Neural crest cell (in vitro differentiated cells): ENCODE data around the gene RINT1. TPM values are rescaled to one million over a fixed set of nuclear protein-coding genes. Genes with fewer than 3 reads are reported as not detected.
"Not testable (repeated sequence)": the region's sequence is repeated elsewhere in the genome, so short reads cannot be mapped to it uniquely, and the experiment has no call there.

Experiments used
- DNase-seq: peaks from one replicate; pipeline ENCODE4 v3.0.0; 2021; ENCODE audit warnings: low read depth, mixed read lengths, low spot score
- H3K27ac Mint-ChIP-seq: one replicate; pipeline ENCODE4 v1.8.0; 2021; ENCODE audit warnings: mild to moderate bottlenecking, mixed read lengths; ENCODE audit not compliant: unreplicated experiment
- H3K27me3 Mint-ChIP-seq: 2 replicates; pipeline ENCODE4 v1.8.0; 2021; ENCODE audit warnings: low read depth, mild to moderate bottlenecking, mixed read lengths
- H3K36me3 Mint-ChIP-seq: 2 replicates; pipeline ENCODE4 v1.8.0; 2021; ENCODE audit warnings: low read depth, mild to moderate bottlenecking, mixed read lengths
- H3K4me1 Mint-ChIP-seq: 2 replicates; pipeline ENCODE4 v1.8.0; 2021; ENCODE audit warnings: mixed read lengths
- H3K4me3 Mint-ChIP-seq: one replicate; pipeline ENCODE4 v1.8.0; 2021; ENCODE audit warnings: mild to moderate bottlenecking, mixed read lengths
- H3K9me3 Mint-ChIP-seq: 2 replicates; pipeline ENCODE4 v1.8.0; 2021; ENCODE audit warnings: mixed read lengths
- CTCF ChIP-seq: fragments of 200-600 bp; sonication (generic); conservative IDR thresholded peaks from 2 replicates; pipeline ENCODE4 v1.5.0; 2021; ENCODE audit warnings: antibody characterized with exemption, mild to moderate bottlenecking
- total RNA-seq: library from RNA; stranded (reverse); gene quantifications from 2 replicates; pipeline ENCODE4 v1.2.1, GENCODE V29; 2021

The RINT1 gene
- total RNA-seq, 1 donor from 2014 or later = 21.5 TPM

DNA sequence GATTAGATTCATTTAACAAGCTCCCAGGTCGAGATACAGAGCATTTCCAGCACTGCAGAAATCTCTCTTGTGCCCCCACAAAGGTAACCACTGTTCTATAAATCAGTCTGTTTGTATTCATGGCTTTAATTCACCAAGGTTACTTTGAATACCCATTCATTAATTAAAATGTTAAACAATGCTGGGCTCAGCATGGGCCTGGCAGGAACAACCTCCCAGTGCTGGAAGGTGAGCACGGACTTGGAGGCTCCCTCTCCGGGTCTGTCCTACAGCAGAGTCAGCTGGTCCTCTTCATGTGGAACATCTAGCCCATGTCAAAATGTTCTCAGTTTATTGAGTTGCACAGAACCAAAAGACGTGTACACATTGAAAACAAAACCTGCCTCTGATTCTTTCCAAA, 64.9 kb downstream of the RINT1 start:
- Mint-ChIP-seq H3K36me3 (no peaks in the 10 kb centered on the region), H3K27me3 (no peaks in the 10 kb centered on the region), H3K27ac (no peak overlapping the region), H3K9me3 (no peaks in the 10 kb centered on the region), H3K4me3 (no peak overlapping the region), H3K4me1 (no peaks in the 10 kb centered on the region)
- no peak for TF ChIP-seq CTCF
- DNase-seq = no peak

DNA sequence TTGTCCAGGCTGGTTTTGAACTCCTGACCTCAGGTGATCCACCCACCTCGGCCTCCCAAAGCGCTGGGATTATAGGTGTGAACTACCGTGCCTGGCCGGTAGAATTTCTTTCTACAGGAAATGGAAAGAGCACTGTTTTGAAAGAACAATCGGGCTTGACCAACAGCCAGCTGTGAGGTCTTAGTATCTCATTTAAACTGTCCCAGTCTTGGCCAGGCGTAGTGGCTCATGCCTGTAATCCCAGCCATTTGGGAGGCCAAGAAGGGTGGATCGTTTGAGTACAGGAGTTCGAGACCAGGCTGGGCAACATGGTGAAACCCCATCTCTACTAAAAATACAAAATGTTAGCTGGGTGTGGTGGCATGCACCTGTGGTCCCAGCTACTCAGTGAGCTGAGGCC, 67.1 kb downstream of the RINT1 start:
- not testable (repeated sequence) for H3K4me3 Mint-ChIP-seq, DNase-seq

DNA sequence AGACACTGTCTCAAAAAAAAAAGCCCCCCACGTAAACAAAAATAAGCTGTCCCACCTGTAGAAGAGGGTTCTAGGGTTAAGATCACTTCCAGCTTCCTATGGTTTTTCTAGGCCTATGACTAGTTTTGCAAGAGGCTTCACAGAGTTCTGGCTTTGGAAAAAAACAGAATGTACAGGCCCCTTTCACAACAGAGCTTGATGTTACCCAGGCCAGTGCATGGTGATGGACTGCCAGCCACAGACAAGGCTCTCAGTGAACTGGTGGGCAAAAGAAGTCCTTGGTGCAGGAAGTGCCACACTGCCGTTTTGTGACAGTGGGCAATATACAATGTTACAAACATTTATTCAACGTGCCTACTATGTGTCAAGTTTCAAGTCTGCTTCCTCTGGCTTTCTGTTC, 67.5 kb downstream of the RINT1 start:
- no peak for DNase-seq
- TF ChIP-seq CTCF = no peak
- no peak overlapping the region for H3K4me3 Mint-ChIP-seq
- no peaks in the 10 kb centered on the region for H3K4me1 Mint-ChIP-seq
- no peak overlapping the region for H3K27ac Mint-ChIP-seq
- H3K36me3 Mint-ChIP-seq = no peaks in the 10 kb centered on the region
- no peaks in the 10 kb centered on the region for H3K27me3 Mint-ChIP-seq
- no peaks in the 10 kb centered on the region for H3K9me3 Mint-ChIP-seq

More for the DNA sequence above, 67.1 kb downstream of the RINT1 start:
- H3K27ac Mint-ChIP-seq, H3K4me1 Mint-ChIP-seq, H3K36me3 Mint-ChIP-seq, H3K27me3 Mint-ChIP-seq, H3K9me3 Mint-ChIP-seq: not testable (repeated sequence)

- H3K36me3 Mint-ChIP-seq = no peaks in the 10 kb centered on the region
- peaks cover 3% of the 10 kb centered on the region for H3K4me1 Mint-ChIP-seq
- H3K27ac Mint-ChIP-seq = no peak overlapping the region
- H3K9me3 Mint-ChIP-seq = no peaks in the 10 kb centered on the region
- H3K4me3 Mint-ChIP-seq = no peak overlapping the region
- no peak for DNase-seq
- H3K27me3 Mint-ChIP-seq = no peaks in the 10 kb centered on the region
- no peak for TF ChIP-seq CTCF
These were observed 68.9 kb downstream of the RINT1 start for GRCh38 chr7:105600720-105601550.

- H3K36me3 Mint-ChIP-seq = no peaks in the 10 kb centered on the region
- no peak for TF ChIP-seq CTCF
- H3K27ac Mint-ChIP-seq = peak overlapping the region; percentile 37
- no peaks in the 10 kb centered on the region for H3K27me3 Mint-ChIP-seq
- no peaks in the 10 kb centered on the region for H3K9me3 Mint-ChIP-seq
- no peak overlapping the region for H3K4me3 Mint-ChIP-seq
- DNase-seq = no peak
- H3K4me1 Mint-ChIP-seq = peaks cover 7% of the 10 kb centered on the region
These were observed 70.6 kb downstream of the RINT1 start for GRCh38 chr7:105602325-105603305.
